ENCODE measurements around the gene NELFA. TPM values are rescaled to one million over a fixed set of nuclear protein-coding genes. Genes with fewer than 3 reads are reported as not detected.

NELFA gene
- total and polyA plus RNA-seq, 10 of the 15 experiments (the other 5 are each of a cell fraction or from before 2014, with no cell fraction given) = 0.39 to 38.6 (median 16.7) TPM

DNA sequence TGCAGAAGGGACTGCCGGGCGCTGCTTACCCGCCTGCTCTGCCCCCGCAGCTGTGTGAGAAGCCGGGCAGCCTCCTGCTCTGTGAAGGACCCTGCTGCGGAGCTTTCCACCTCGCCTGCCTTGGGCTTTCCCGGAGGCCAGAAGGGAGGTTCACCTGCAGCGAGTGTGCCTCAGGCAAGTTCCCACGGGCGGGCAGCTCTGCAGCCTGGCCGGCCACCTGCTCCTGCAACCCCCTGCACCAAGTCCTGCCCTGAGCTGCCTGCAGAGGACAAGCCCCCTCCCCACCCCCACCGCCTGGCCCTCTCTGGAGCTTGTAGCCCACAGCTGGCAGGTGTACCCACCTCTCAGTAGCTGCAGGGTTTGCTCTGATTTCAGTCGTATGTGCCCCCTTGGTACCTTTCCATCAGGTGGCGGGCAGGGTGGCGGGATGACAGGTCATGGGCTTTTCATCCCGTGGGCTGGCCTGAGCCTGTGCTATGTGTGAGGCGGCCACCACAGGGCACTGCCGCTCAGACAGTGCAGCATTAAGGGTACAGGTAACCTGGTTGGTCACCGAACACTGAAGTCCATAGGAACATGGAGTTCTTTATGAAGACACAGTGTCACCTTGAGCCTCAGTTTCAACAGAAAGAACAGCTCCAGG lies 56.6 kb downstream of the NELFA start:
- Histone ChIP-seq H3K79me2 (ENCODE audit: control insufficient read depth, insufficient read depth, low read length) (no peaks in the 10 kb centered on the region), H3K36me3 (ENCODE audit: control insufficient read depth in 2 of 2, insufficient read depth in 2 of 2, low read length in 1 of 2) (peaks cover 22 to 30% of the 10 kb centered on the region in 2 experiments), H3K27ac (ENCODE audit: control insufficient read depth, insufficient read depth) (no peak overlapping the region), H3K9ac (ENCODE audit: control insufficient read depth, insufficient read depth, low read length) (no peak overlapping the region), H3K27me3 (replicated peaks in 1 of 2; ENCODE audit: control insufficient read depth in 2 of 2, insufficient read depth in 2 of 2, low read length in 1 of 2) (no peaks in the 10 kb centered on the region), H3K4me2 (ENCODE audit: control insufficient read depth, insufficient read depth) (no peak overlapping the region), H3K4me3 (no peak overlapping the region), H2AFZ (ENCODE audit: control insufficient read depth, low read depth, low read length) (no peak overlapping the region), H3K4me1 (ENCODE audit: control insufficient read depth, insufficient read depth, low read length) (no peaks in the 10 kb centered on the region), H4K20me1 (ENCODE audit: control insufficient read depth, insufficient read depth) (no peaks in the 10 kb centered on the region), H3K9me3 (replicated peaks; ENCODE audit: control insufficient read depth, insufficient read depth, low read length) (no peaks in the 10 kb centered on the region)
- CTCF ChIA-PET = no interaction called here
- POLR2A ChIA-PET = interaction anchor here (0.6 kb wide), 1 partner anchor 48 kb away, joined by 4 read pairs; no protein-coding TSS in a partner anchor
- peak; percentile 38 for TF ChIP-seq POLR2A (IDR thresholded peaks at IDR 0.05; ENCODE audit: low read depth, low read length)
- no peak for TF ChIP-seq PAX8 (IDR thresholded peaks at IDR 0.05)
- TF ChIP-seq CBFB (IDR thresholded peaks at IDR 0.05; ENCODE audit: low read depth) = no peak
- no peak for TF ChIP-seq CHD1 (IDR thresholded peaks at IDR 0.05; ENCODE audit: low read depth, low read length)
- WGBS (ENCODE audit: insufficient coverage, insufficient replicate concordance, low lambda C conversion rate, missing lambda C conversion rate) = 98% methylated on average over 20 of the region's 20 CpGs
- RAD21 ChIA-PET (ENCODE audit: unreplicated experiment) = no interaction called here
- no TSS peak for BruUV-seq (replicated peaks)
- ATAC-seq (no peak), FAIRE-seq (no peak), DNase-seq (ENCODE audit: low read depth, low spot score) (no peak)
- in situ Hi-C loops (cut with MboI) (no loop called here), intact Hi-C loops (cut with micrococcal nuclease; ENCODE audit: unreplicated experiment) (no loop called here)
- SMC1A ChIA-PET (ENCODE audit: uncharacterized antibody, unreplicated experiment) = no interaction called here

DNA sequence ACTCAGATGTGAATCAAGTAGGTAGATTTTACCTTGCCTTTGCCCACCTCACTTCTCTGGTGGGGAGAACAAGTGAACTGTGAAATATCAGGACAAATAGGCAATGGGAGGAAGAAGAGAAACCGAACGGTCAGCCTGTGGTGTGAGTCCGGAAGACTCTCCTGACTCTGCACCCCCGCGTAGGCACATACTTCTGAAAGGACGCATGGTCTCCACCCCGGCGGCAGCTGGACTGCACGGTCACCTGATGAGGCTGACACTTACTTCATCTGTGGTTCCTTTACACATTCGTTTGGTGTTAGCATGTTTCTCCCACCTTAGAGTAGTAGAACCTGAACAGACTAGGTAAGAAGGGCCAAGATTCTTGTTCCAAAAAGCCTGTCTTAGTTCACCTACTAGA lies 58.4 kb downstream of the NELFA start:
- in situ Hi-C loops (cut with MboI) (no loop called here), intact Hi-C loops (cut with micrococcal nuclease; ENCODE audit: unreplicated experiment) (no loop called here)
- Histone ChIP-seq H3K4me2 (ENCODE audit: control insufficient read depth, insufficient read depth) (no peak overlapping the region), H3K27me3 (replicated peaks in 1 of 2; ENCODE audit: control insufficient read depth in 2 of 2, insufficient read depth in 2 of 2, low read length in 1 of 2) (no peaks in the 10 kb centered on the region), H3K4me1 (ENCODE audit: control insufficient read depth, insufficient read depth, low read length) (no peaks in the 10 kb centered on the region), H3K79me2 (ENCODE audit: control insufficient read depth, insufficient read depth, low read length) (no peaks in the 10 kb centered on the region), H3K27ac (ENCODE audit: control insufficient read depth, insufficient read depth) (no peak overlapping the region), H3K9ac (ENCODE audit: control insufficient read depth, insufficient read depth, low read length) (no peak overlapping the region), H3K9me3 (replicated peaks; ENCODE audit: control insufficient read depth, insufficient read depth, low read length) (no peaks in the 10 kb centered on the region), H2AFZ (ENCODE audit: control insufficient read depth, low read depth, low read length) (no peak overlapping the region), H4K20me1 (ENCODE audit: control insufficient read depth, insufficient read depth) (no peaks in the 10 kb centered on the region), H3K4me3 (no peak overlapping the region), H3K36me3 (ENCODE audit: control insufficient read depth in 2 of 2, insufficient read depth in 2 of 2, low read length in 1 of 2) (peaks cover 29 to 30% of the 10 kb centered on the region in 2 experiments)
- ChIA-PET SMC1A (ENCODE audit: uncharacterized antibody, unreplicated experiment) (no interaction called here), CTCF (no interaction called here), RAD21 (ENCODE audit: unreplicated experiment) (no interaction called here), POLR2A (no interaction called here)
- TF ChIP-seq ZNF384 (IDR thresholded peaks at IDR 0.05; ENCODE audit: borderline replicate concordance, low read depth, low read length) = no peak
- TF ChIP-seq, protein P1, sequence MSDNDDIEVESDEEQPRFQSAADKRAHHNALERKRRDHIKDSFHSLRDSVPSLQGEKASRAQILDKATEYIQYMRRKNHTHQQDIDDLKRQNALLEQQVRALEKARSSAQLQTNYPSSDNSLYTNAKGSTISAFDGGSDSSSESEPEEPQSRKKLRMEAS (IDR thresholded peaks at IDR 0.05; ENCODE audit: low read depth, low read length) = no peak
- TF ChIP-seq ZNF207 (IDR thresholded peaks at IDR 0.05; ENCODE audit: borderline replicate concordance) = no peak
- TF ChIP-seq PAX8 (IDR thresholded peaks at IDR 0.05) = no peak
- TF ChIP-seq POLR2A (IDR thresholded peaks at IDR 0.05; ENCODE audit: low read depth, low read length) = no peak
- no peak for TF ChIP-seq KDM1A (IDR thresholded peaks at IDR 0.05; ENCODE audit: borderline replicate concordance)
- TF ChIP-seq MTA2 (IDR thresholded peaks at IDR 0.05; ENCODE audit: low read depth) = no peak
- TF ChIP-seq KAT2A (conservative IDR thresholded peaks at IDR 0.05; ENCODE audit: control insufficient read depth, low read depth, low read length) = no peak
- TF ChIP-seq CBFB (IDR thresholded peaks at IDR 0.05; ENCODE audit: low read depth) = no peak
- TF ChIP-seq ZNF622 (IDR thresholded peaks at IDR 0.05) = no peak
- DNase-seq (ENCODE audit: low read depth, low spot score) (no peak), FAIRE-seq (no peak), ATAC-seq (no peak)
- 89% methylated on average over 10 of the region's 10 CpGs for WGBS (ENCODE audit: insufficient coverage, insufficient replicate concordance, low lambda C conversion rate, missing lambda C conversion rate)
- no TSS peak for BruUV-seq (replicated peaks)

All from GM12878 (cell line).